Measurements from ENCODE around the gene HIGD1C.

HIGD1C gene

GRCh38 chr12:50981319-50982239 lies 29.2 kb downstream of the HIGD1C start:
- TF ChIP-seq, protein P1, sequence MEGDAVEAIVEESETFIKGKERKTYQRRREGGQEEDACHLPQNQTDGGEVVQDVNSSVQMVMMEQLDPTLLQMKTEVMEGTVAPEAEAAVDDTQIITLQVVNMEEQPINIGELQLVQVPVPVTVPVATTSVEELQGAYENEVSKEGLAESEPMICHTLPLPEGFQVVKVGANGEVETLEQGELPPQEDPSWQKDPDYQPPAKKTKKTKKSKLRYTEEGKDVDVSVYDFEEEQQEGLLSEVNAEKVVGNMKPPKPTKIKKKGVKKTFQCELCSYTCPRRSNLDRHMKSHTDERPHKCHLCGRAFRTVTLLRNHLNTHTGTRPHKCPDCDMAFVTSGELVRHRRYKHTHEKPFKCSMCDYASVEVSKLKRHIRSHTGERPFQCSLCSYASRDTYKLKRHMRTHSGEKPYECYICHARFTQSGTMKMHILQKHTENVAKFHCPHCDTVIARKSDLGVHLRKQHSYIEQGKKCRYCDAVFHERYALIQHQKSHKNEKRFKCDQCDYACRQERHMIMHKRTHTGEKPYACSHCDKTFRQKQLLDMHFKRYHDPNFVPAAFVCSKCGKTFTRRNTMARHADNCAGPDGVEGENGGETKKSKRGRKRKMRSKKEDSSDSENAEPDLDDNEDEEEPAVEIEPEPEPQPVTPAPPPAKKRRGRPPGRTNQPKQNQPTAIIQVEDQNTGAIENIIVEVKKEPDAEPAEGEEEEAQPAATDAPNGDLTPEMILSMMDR (IDR thresholded peaks at IDR 0.05; ENCODE audit: insufficient read depth, low read length): no peak
- TF ChIP-seq GABPA (IDR thresholded peaks at IDR 0.05; ENCODE audit: low read depth) (no peak), SPI1 (IDR thresholded peaks at IDR 0.05; ENCODE audit: borderline replicate concordance, low read depth) (no peak), POLR2AphosphoS5 (IDR thresholded peaks at IDR 0.05; ENCODE audit: low read depth) (no peak)
- TF ChIP-seq, protein P2, sequence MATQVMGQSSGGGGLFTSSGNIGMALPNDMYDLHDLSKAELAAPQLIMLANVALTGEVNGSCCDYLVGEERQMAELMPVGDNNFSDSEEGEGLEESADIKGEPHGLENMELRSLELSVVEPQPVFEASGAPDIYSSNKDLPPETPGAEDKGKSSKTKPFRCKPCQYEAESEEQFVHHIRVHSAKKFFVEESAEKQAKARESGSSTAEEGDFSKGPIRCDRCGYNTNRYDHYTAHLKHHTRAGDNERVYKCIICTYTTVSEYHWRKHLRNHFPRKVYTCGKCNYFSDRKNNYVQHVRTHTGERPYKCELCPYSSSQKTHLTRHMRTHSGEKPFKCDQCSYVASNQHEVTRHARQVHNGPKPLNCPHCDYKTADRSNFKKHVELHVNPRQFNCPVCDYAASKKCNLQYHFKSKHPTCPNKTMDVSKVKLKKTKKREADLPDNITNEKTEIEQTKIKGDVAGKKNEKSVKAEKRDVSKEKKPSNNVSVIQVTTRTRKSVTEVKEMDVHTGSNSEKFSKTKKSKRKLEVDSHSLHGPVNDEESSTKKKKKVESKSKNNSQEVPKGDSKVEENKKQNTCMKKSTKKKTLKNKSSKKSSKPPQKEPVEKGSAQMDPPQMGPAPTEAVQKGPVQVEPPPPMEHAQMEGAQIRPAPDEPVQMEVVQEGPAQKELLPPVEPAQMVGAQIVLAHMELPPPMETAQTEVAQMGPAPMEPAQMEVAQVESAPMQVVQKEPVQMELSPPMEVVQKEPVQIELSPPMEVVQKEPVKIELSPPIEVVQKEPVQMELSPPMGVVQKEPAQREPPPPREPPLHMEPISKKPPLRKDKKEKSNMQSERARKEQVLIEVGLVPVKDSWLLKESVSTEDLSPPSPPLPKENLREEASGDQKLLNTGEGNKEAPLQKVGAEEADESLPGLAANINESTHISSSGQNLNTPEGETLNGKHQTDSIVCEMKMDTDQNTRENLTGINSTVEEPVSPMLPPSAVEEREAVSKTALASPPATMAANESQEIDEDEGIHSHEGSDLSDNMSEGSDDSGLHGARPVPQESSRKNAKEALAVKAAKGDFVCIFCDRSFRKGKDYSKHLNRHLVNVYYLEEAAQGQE (IDR thresholded peaks at IDR 0.05; ENCODE audit: insufficient replicate concordance, low read depth): no peak
- no peaks in the 10 kb centered on the region for H3K27me3 ChIP-seq (ENCODE audit: insufficient read depth, poor library complexity, severe bottlenecking)
- DNase-seq (ENCODE audit: low read depth in 1 of 2, low spot score in 1 of 2): no peak
- no peak overlapping the region for H3K27ac ChIP-seq (replicated peaks)
- no peak overlapping the region for H3K4me3 ChIP-seq (replicated peaks; ENCODE audit: insufficient read depth, low read length)

DNA sequence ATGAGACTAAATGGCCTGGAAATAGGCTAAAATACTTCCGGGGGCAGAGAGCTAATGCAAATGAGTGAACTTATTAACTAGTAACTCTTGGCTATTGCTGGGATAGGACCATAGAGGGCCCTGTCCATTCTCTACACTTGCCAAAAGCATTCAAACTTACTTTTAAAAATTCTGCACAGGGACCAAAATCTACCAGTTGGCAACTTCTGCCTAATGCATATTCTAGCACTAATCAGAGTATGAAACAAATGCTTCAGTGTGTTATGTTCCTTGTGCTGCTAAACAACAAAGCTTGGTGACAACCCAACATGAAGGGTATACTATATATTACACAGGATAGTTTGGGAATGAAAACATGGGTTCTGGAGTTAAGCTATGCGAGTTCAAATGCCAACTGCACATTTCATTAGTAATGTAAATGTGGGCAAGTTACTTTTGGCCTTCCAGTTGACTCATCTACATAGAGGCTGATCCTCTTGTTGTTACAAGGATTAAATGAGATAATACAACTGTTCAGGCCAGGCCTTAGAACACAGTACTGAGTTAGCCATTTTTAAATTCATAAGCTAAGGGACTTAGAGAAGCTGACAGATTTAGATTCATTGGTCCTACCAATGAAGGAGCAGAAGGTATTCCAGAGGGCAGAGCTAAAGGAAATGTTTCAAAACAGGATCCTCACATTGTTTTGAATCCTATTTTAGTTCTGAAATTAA lies 32.4 kb downstream of the HIGD1C start:
- Histone ChIP-seq H3K27me3 (ENCODE audit: insufficient read depth, poor library complexity, severe bottlenecking) (no peaks in the 10 kb centered on the region), H3K4me3 (replicated peaks; ENCODE audit: insufficient read depth, low read length) (no peak overlapping the region), H3K27ac (replicated peaks) (no peak overlapping the region)
- DNase-seq (ENCODE audit: low read depth in 1 of 2, low spot score in 1 of 2): no peak
- TF ChIP-seq, protein P1 (IDR thresholded peaks at IDR 0.05; ENCODE audit: insufficient read depth, low read length): no peak
- TF ChIP-seq GABPA (IDR thresholded peaks at IDR 0.05; ENCODE audit: low read depth) (no peak), POLR2AphosphoS5 (IDR thresholded peaks at IDR 0.05; ENCODE audit: low read depth) (no peak), SPI1 (IDR thresholded peaks at IDR 0.05; ENCODE audit: borderline replicate concordance, low read depth) (no peak)
- TF ChIP-seq, protein P2 (IDR thresholded peaks at IDR 0.05; ENCODE audit: insufficient replicate concordance, low read depth): no peak

DNA sequence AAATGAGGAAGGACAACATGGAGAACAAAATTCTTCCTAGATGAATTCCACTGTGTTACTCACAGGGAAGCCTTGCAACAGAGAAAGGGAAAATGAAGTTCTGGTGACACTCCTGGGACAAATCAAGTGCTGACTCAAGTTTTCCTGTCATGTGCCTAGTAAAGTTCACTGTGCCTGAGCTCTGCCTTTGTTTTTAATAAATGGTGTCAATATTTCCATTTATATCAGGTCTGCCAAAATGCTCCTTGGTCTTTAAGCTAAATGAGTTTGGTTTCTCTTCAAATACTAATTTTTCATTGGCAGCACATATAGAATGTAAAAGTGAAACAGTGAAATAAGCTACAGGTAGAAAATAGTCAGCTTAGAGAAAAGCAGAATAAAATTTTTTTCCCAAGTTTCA lies 33.0 kb downstream of the HIGD1C start:
- DNase-seq (ENCODE audit: low read depth in 1 of 2, low spot score in 1 of 2): no peak
- TF ChIP-seq GABPA (IDR thresholded peaks at IDR 0.05; ENCODE audit: low read depth): no peak
- Histone ChIP-seq H3K4me3 (replicated peaks; ENCODE audit: insufficient read depth, low read length) (no peak overlapping the region), H3K27ac (replicated peaks) (no peak overlapping the region), H3K27me3 (ENCODE audit: insufficient read depth, poor library complexity, severe bottlenecking) (no peaks in the 10 kb centered on the region)
